Psoas muscle (tissue), 8 donors: ENCODE data around the gene SPSB4. TPM values are rescaled to one million over a fixed set of nuclear protein-coding genes. Genes with fewer than 3 reads are reported as not detected.
"Not testable (repeated sequence)": the region's sequence is repeated elsewhere in the genome, so short reads cannot be mapped to it uniquely, and the experiment has no call there.

Experiments used
- ATAC-seq, 4 donors: fragments of 200-7000 bp; cut with Tn5 transposase; one replicate each; pipeline ENCODE4 v1.9.1; 2020; ENCODE audit warnings: moderate library complexity in 3 of 4, mild to moderate bottlenecking in 2 of 4
- DNase-seq, 2 donors: peaks; one replicate each; pipeline ENCODE4 v3.0.0-alpha.2; 2020
- H3K27ac ChIP-seq: fragments of 200-600 bp; one replicate; pipeline ENCODE4 v1.8.0; 2022
- H3K27me3 ChIP-seq, 3 donors: fragments of 200-600 bp in 1 of 3; one replicate each; pipeline versions ENCODE4 v1.6.1 to v1.8.0; 2013 to 2022; ENCODE audit warnings: low read length in 2 of 3, mild to moderate bottlenecking in 2 of 3, moderate library complexity in 1 of 3; ENCODE audit not compliant: insufficient read depth in 3 of 3
- H3K36me3 ChIP-seq, 2 donors: fragments of 200-600 bp in 1 of 2; one replicate each; pipeline versions ENCODE4 v1.6.1 to v1.8.0; 2013 to 2022; ENCODE audit warnings: low read depth in 1 of 2, mild to moderate bottlenecking in 1 of 2, moderate library complexity in 1 of 2; ENCODE audit not compliant: insufficient read depth in 1 of 2
- H3K4me1 ChIP-seq: fragments of 200-600 bp; one replicate; pipeline ENCODE4 v1.8.0; 2022
- H3K4me3 ChIP-seq: fragments of 200-600 bp; one replicate; pipeline ENCODE4 v1.8.0; 2022; ENCODE audit warnings: mild to moderate bottlenecking
- H3K9me3 ChIP-seq: fragments of 200-600 bp; one replicate; pipeline ENCODE4 v1.8.0; 2022
- CTCF ChIP-seq: fragments of 200-600 bp; IDR thresholded peaks from one replicate; pipeline ENCODE4 v1.8.0; 2022; ENCODE audit warnings: antibody characterized with exemption
- WGBS, 3 donors: extraction: QIAGEN DNeasy Blood & Tissue Kit; methylation state at CpG; one replicate each; pipeline versions ENCODE4 v1.1.6 to v1.1.7; 2013; 5-methylcytosine and 5-hydroxymethylcytosine counted together
- intact Hi-C, 2 donors: fragments of 100-400 bp; cut with DNase I; formaldehyde crosslinking; loops; one replicate each; pipeline versions ENCODE4 v1.11.0 to v1.14.2; 2022
- polyA plus RNA-seq, 3 donors: library from polyadenylated mRNA; stranded (reverse); fragments of 200-250 nt; gene quantifications; one replicate each; pipeline ENCODE4 v1.2.3, GENCODE V29; 2013
- total RNA-seq, 4 donors: library from RNA; stranded (reverse); fragmentation: NEBNext Ultra II Directional in 2 of 4; extraction: Animal tissue kit (Norgen Biotek cat#: 25700) in 2 of 4; gene quantifications; one replicate each; pipeline versions ENCODE4 v1.2.1 to v1.2.4, GENCODE V29; 2021 to 2023
- donor health status: healthy with polysubstance abuse.
- donor health status: DM: no; HTN: no; CAD: no; lungs with moderate emphysema.
- donor health status: Bipolar disorder and iron deficiency.
- donor health status: healthy.
- donor health status: DM: yes; HTN: yes; CAD: no.
- donor health status: DM: no; HTN: no; CAD: no.
- donor health status: DM: no; HTN: no; CAD: no.
- donor health status: DM: yes; HTN: yes; CAD: no.

The SPSB4 gene
- total and polyA plus RNA-seq, 7 donors, result 0.39 to 1.9 (median 0.59) TPM

GRCh38 chr3:141011997-141012262, 39.2 kb upstream of the SPSB4 start:
- no peak for ATAC-seq
- intact Hi-C loops, result loop anchor here (1.0 to 5.0 kb wide), 3 partner anchors 93 to 180 kb away; no protein-coding TSS in a partner anchor

GRCh38 chr3:141012571-141012970, 38.6 kb upstream of the SPSB4 start:
- TF ChIP-seq CTCF, result no peak
- intact Hi-C loops, result loop anchor here (2.0 to 5.0 kb wide), 2 partner anchors 92 to 95 kb away; no protein-coding TSS in a partner anchor
- H3K27ac ChIP-seq, result no peak overlapping the region
- no peaks in the 10 kb centered on the region for H3K9me3 ChIP-seq
- no peaks in the 10 kb centered on the region for H3K36me3 ChIP-seq
- H3K27me3 ChIP-seq, result no peaks in the 10 kb centered on the region
- no peak for DNase-seq
- peaks cover 6% of the 10 kb centered on the region for H3K4me1 ChIP-seq
- 85 to 97% (median 88%) methylated on average over 2 of the region's 2 CpGs for WGBS, 3 donors
- ATAC-seq, result no peak
- no peak overlapping the region for H3K4me3 ChIP-seq

More at GRCh38 chr3:141011997-141012262, 39.2 kb upstream of the SPSB4 start:
- Histone ChIP-seq H3K9me3 (no peaks in the 10 kb centered on the region), H3K27ac (no peak overlapping the region), H3K27me3 (no peaks in the 10 kb centered on the region), H3K4me1 (peaks cover 6% of the 10 kb centered on the region), H3K36me3 (no peaks in the 10 kb centered on the region), H3K4me3 (no peak overlapping the region)
- no peak for TF ChIP-seq CTCF
- 40 to 51% (median 40%) methylated on average over 4 of the region's 4 CpGs for WGBS, 3 donors
- DNase-seq, result no peak

GRCh38 chr3:141015481-141015880, 35.7 kb upstream of the SPSB4 start:
- Histone ChIP-seq H3K27me3 (no peaks in the 10 kb centered on the region), H3K27ac (no peak overlapping the region), H3K36me3 (no peaks in the 10 kb centered on the region), H3K9me3 (no peaks in the 10 kb centered on the region), H3K4me1 (peaks cover 6% of the 10 kb centered on the region), H3K4me3 (no peak overlapping the region)
- WGBS, 3 donors, result 93 to 94% (median 94%) methylated on average over 3 of the region's 3 CpGs
- TF ChIP-seq CTCF, result no peak
- ATAC-seq (no peak), DNase-seq (no peak)
- intact Hi-C loops, result loop anchor here in 1 of 2 donors (5.0 kb wide), 1 partner anchor 37 kb away; the partner anchor contains the start of gene SPSB4

GRCh38 chr3:141017366-141018322, 33.5 kb upstream of the SPSB4 start:
- not testable (repeated sequence) for H3K27me3 ChIP-seq, H3K9me3 ChIP-seq, H3K36me3 ChIP-seq, H3K4me3 ChIP-seq, H3K4me1 ChIP-seq, ATAC-seq, DNase-seq, H3K27ac ChIP-seq
- 79 to 85% (median 81%) methylated on average over 23 of the region's 23 CpGs for WGBS, 3 donors
- intact Hi-C loops, result loop anchor here in 1 of 2 donors (5.0 kb wide), 1 partner anchor 35 kb away; the partner anchor contains the start of gene SPSB4

GRCh38 chr3:141019244-141019643, 31.9 kb upstream of the SPSB4 start:
- H3K27ac ChIP-seq, result no peak overlapping the region
- no peak overlapping the region for H3K4me3 ChIP-seq
- TF ChIP-seq CTCF, result no peak
- ATAC-seq, result no peak
- H3K9me3 ChIP-seq, result no peaks in the 10 kb centered on the region
- intact Hi-C loops, result loop anchor here in 1 of 2 donors (5.0 kb wide), 1 partner anchor 33 kb away; the partner anchor contains the start of gene SPSB4
- peak in 1 of 2 donors; percentile 49 for DNase-seq
- no peaks in the 10 kb centered on the region for H3K36me3 ChIP-seq
- H3K4me1 ChIP-seq, result no peaks in the 10 kb centered on the region
- no peaks in the 10 kb centered on the region for H3K27me3 ChIP-seq
- WGBS, 3 donors, result 95 to 97% (median 95%) methylated on average over 18 to 19 of the region's 19 CpGs
